SK-N-SH treated with all-trans-retinoic acid at 6 μM for 48 hours (cell line): ENCODE data around the gene PAX5.

Source experiments
- BACH2 ChIP-seq: fragments of 250-450 bp; sonication (Bioruptor Pico); IDR thresholded peaks from 2 replicates; pipeline ENCODE4 v1.9.0; 2021; ENCODE audit warnings: mild to moderate bottlenecking, borderline replicate concordance
- PATZ1 ChIP-seq: fragments of 250-450 bp; sonication (Bioruptor Pico); IDR thresholded peaks from 2 replicates; pipeline ENCODE4 v1.8.0; 2020; ENCODE audit warnings: mild to moderate bottlenecking, moderate library complexity, borderline replicate concordance
- PPARA ChIP-seq: fragments of 250-450 bp; sonication (Bioruptor Pico); IDR thresholded peaks from 2 replicates; pipeline ENCODE4 v1.5.0; 2020; ENCODE audit warnings: mild to moderate bottlenecking, borderline replicate concordance
- SNAI2 ChIP-seq: fragments of 250-450 bp; sonication (Bioruptor Pico); IDR thresholded peaks from 2 replicates; pipeline ENCODE4 v1.5.0; 2020; ENCODE audit warnings: mild to moderate bottlenecking, moderate library complexity
- TOX ChIP-seq: fragments of 250-450 bp; sonication (Bioruptor Pico); IDR thresholded peaks from 2 replicates; pipeline ENCODE4 v1.8.0; 2021; ENCODE audit warnings: mild to moderate bottlenecking, moderate library complexity, borderline replicate concordance
- TSHZ2 ChIP-seq: fragments of 250-450 bp; sonication (Bioruptor Pico); IDR thresholded peaks from 2 replicates; pipeline ENCODE4 v1.5.0; 2020; ENCODE audit warnings: mild to moderate bottlenecking, moderate library complexity
- ZFP3 ChIP-seq: fragments of 250-450 bp; sonication (Bioruptor Pico); IDR thresholded peaks from 2 replicates; pipeline ENCODE4 v1.5.0; 2020; ENCODE audit warnings: mild to moderate bottlenecking, moderate library complexity
- ZFP30 ChIP-seq: fragments of 450-650 bp; formaldehyde crosslinking; IDR thresholded peaks from 2 replicates; pipeline ENCODE4 v1.5.0; 2022; ENCODE audit warnings: mild to moderate bottlenecking, moderate library complexity
- ZNF565 ChIP-seq: fragments of 450-650 bp; formaldehyde crosslinking; conservative IDR thresholded peaks from 2 replicates; pipeline ENCODE4 v1.5.0; 2020; ENCODE audit warnings: low read depth, mild to moderate bottlenecking, moderate library complexity
- ZNF70 ChIP-seq: fragments of 450-650 bp; formaldehyde crosslinking; IDR thresholded peaks from 2 replicates; pipeline ENCODE4 v1.5.0; 2020; ENCODE audit warnings: mild to moderate bottlenecking, moderate library complexity
- ZNF8 ChIP-seq: fragments of 450-650 bp; formaldehyde crosslinking; IDR thresholded peaks from 2 replicates; pipeline ENCODE4 v1.5.0; 2020; ENCODE audit warnings: mild to moderate bottlenecking, moderate library complexity

DNA sequence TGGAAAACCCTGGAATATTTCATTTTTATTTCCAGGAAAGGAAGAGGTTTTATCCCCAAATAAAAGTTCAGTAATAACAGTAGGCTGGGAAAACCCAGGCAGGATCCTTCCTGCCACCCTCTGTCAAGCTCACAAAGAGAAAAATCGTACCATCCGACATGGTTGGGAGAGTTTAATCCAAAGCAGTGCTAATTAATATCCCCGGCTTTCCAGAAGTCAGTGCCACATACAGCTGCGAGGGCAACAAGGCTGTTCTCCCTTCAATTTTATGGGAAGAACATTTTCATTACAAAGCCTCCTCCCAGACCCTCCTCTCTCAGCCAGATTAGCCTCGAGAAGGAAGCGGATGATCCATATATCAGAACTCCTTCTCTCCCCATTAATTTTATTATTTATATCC lies 95.5 kb downstream of the PAX5 start:
- TF ChIP-seq BACH2 (CRISPR knock-in tag) (no peak), TSHZ2 (CRISPR knock-in tag) (no peak), PPARA (CRISPR knock-in tag) (no peak), ZFP3 (no peak), ZFP30 (no peak), SNAI2 (no peak), PATZ1 (CRISPR knock-in tag) (no peak), ZNF70 (CRISPR knock-in tag) (no peak), ZNF565 (CRISPR knock-in tag) (no peak), ZNF8 (no peak), TOX (no peak)
